NCI-H1105 treated with DMSO at 0.1 percent for 48 hours (cell line): ENCODE data around the gene EWSR1.
A peak's percentile ranks its signal among the peaks of the same experiment; 100 is the strongest.
"Not testable (repeated sequence)": the region's sequence is repeated elsewhere in the genome, so short reads cannot be mapped to it uniquely, and the experiment has no call there.

Source experiments
- DNase-seq: peaks from one replicate; lab custom pipeline; 2025; lab: John Stamatoyannopoulos, UW

The EWSR1 gene

DNA sequence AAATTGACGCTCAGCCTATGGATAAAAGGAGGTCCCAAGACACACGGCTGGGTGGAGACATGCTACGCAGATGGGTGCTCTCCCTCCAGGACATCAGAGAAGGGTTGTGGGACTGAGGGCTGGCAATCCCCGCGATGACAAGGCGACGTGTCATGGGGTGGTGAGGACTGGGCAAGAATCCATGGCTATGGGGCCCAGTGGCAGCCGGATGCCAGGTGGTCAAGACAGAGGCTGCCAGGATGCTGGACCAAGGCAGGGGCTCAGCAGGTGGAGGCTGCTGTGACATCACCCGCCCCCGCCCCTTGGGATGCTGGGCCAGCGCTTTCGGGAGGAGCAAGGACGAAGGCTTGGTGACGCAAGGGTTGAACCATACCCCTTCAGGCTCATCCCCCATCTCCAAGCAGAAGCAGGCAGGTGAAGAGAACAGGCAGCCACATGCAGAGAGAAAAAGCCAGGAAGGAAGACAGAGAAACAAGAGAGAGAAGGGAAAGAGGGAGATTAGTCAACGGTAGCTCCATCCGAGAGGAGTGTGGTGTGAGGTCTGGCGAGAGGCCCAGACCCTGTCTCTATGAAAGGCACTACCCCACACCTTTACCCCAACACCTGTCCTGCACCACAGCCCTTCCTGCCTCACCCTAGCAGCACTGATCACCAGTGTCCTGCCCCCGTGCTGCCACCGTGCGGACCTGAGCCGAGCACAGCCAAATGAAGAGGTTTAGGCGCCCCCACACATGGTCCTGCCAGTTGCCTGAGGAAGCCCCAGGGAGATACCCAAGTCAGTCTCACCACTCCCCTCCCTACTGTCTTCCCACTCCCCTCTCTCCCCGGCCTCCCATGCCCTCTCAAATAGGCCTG is 71.5 kb downstream of the EWSR1 start:
- DNase-seq: no peak

- no peak for DNase-seq
These were observed 72.5 kb downstream of the EWSR1 start for GRCh38 chr22:29340566-29340965.

GRCh38 chr22:29341056-29341848 is 73.2 kb downstream of the EWSR1 start:
- DNase-seq: no peak

- DNase-seq: no peak
These were observed 73.7 kb downstream of the EWSR1 start for GRCh38 chr22:29341849-29342127.

GRCh38 chr22:29342177-29342576 is 74.1 kb downstream of the EWSR1 start:
- DNase-seq: no peak

GRCh38 chr22:29342577-29343312 is 74.7 kb downstream of the EWSR1 start:
- DNase-seq: no peak

GRCh38 chr22:29343313-29343805 is 75.3 kb downstream of the EWSR1 start:
- no peak for DNase-seq

DNA sequence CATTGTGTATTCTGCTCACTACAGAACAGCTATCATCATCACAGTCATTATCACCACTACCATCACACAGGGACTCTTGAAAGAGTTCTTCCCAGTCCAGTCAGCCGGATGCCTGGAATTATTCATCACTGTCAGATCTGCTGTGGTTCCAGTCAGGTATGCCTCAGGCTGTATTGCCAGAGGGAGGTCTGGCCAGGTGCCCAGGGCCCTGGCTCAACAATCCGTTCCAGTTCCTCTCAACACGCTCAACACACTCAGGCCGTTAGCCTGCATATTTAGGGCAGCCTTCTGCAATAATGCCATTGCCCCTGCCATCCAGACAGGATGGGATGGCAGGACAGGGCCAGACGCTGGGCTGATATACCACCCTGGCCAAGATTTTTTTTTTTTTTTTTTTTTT is 76.1 kb downstream of the EWSR1 start:
- DNase-seq: peak; percentile 76

GRCh38 chr22:29344889-29345288 is 76.8 kb downstream of the EWSR1 start:
- not testable (repeated sequence) for DNase-seq

GRCh38 chr22:29345932-29346331 is 77.9 kb downstream of the EWSR1 start:
- no peak for DNase-seq

DNA sequence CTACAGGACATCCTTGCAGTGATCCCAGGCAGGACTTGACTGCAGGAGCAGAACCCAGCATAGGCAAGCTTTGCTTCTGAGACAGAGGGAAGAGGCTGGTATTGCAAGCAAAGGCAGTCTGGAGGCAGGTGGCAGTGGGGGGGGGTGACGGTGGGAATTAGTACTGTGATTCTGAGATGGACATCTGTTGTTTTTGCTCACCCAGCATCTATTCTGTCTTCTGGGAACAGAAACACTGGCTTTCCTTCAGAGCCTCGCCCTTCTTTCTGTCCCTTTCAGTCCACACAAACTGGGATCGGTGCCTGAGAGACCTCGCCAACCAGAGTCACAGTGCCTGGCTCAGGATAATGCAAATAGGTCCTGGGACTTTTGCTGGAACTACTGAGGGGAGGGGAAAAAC is 78.6 kb downstream of the EWSR1 start:
- no peak for DNase-seq

DNA sequence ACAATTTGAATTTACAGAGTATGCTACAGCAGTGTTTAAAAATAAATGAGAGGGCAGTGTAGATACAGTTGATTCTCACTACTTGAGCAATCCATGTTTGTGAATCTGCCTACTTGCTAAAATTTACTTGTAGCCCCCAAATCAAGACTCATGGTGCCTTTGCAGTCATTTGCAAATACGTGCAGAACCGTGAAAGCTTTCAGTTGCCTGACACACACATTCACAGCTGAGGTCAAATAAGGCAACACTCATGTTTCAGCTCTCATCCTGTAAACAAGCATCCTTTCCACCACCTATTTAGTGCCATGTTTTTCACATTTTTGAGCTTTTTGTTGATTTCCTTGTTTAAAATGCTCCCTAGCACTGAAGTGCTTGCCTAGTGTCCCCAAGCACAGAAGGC is 80.0 kb downstream of the EWSR1 start:
- no peak for DNase-seq

DNA sequence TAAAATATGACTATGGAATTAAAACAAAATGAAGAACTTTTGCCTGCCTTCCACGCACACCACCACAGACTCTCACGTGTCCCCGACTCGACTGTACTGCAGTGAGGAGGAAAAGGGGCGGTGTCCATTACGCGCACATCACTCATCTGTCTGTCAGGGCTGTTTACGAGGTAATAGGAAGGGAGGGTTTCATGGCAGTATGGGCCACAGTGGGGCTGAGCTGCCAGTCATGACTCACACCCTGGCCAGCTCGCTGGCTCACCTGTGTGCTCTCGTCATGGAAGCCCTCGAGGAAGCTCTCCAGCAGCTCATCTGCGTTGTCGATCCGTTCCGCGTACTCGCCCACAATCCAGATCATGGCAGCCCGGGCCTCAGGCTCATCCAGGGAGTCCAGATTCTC is 80.9 kb downstream of the EWSR1 start:
- no peak for DNase-seq
